Peyer's patch (tissue), 4 donors: ENCODE measurements around the gene TPM2. TPM values are rescaled to one million over a fixed set of nuclear protein-coding genes. Genes with fewer than 3 reads are reported as not detected.

Experiments used
- DNase-seq, 3 donors: peaks; one replicate each; pipeline ENCODE4 v3.0.0-alpha.2; 2017 to 2019
- H3K27ac ChIP-seq, 4 donors: fragments of 200-600 bp; sonication (generic); one replicate each; pipeline ENCODE4 v1.5.1; 2016 to 2019
- H3K27me3 ChIP-seq, 2 donors: fragments of 200-600 bp; sonication (generic); one replicate each; pipeline ENCODE4 v1.5.1; 2019
- H3K36me3 ChIP-seq, 3 donors: fragments of 200-600 bp; sonication (generic); one replicate each; pipeline ENCODE4 v1.5.1; 2016 to 2019
- H3K4me1 ChIP-seq, 4 donors: fragments of 200-600 bp; sonication (generic); one replicate each; pipeline ENCODE4 v1.5.1; 2016 to 2019
- H3K4me3 ChIP-seq, 4 donors: fragments of 200-600 bp; sonication (generic); 1 replicate in 3 of 4; 2 replicates in 1 of 4; pipeline ENCODE4 v1.5.1; 2016 to 2019; ENCODE audit warnings: mild to moderate bottlenecking in 1 of 4
- H3K9me3 ChIP-seq, 4 donors: fragments of 200-600 bp; sonication (generic); one replicate each; pipeline ENCODE4 v1.5.1; 2016 to 2019; ENCODE audit warnings: mild to moderate bottlenecking in 1 of 4
- POLR2A ChIP-seq, 2 donors: fragments of 450-650 bp; IDR thresholded peaks; one replicate each; pipeline ENCODE4 v1.5.1; 2017; ENCODE audit warnings: antibody characterized with exemption in 2 of 2, mild to moderate bottlenecking in 2 of 2, moderate library complexity in 2 of 2
- total RNA-seq, 4 donors: library from RNA; depleted of rRNA; stranded (reverse); fragments of >200 nt; gene quantifications; one replicate each; pipeline ENCODE4 v1.1.0, GENCODE V29; 2016
- TF ChIP-seq, protein P1 (sequence below), 6 experiments: fragments of 450-650 bp in 4 of 6; fragments of 200-600 bp in 2 of 6; sonication (generic) in 1 of 6; IDR thresholded peaks; one replicate each; pipeline ENCODE4 v1.5.1; 2017 to 2019; ENCODE audit warnings: antibody characterized with exemption in 6 of 6, mild to moderate bottlenecking in 3 of 6, moderate library complexity in 1 of 6

Gene TPM2
- total RNA-seq, 4 donors from 2014 or later: 41.2 to 436 (median 122) TPM

DNA sequence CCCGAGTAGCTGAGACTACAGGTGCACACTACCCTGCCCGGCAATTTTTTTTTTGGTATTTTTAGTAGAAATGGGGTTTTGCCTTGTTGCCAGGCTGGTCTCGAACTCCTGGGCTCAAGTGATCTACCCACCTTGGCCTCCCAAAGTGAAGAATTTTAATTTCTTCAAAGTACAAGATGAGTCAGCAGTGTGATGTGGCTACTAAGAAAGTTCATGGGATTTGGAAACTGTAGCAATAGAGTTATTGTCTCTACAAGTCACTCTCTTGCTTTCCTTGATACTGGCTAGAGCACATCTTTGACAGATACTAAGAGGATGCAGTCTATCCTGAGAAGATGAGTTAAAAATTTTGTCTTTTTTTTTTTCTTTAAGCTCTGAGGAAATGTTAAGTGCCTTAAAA lies 44.4 kb upstream of the TPM2 start:
- Histone ChIP-seq H3K36me3 (peaks cover 0 to 47% (median 0%) of the 10 kb centered on the region in 3 donors), H3K9me3 (no peaks in the 10 kb centered on the region), H3K27ac (peak overlapping the region in 1 of 4 donors; percentile 100), H3K27me3 (no peaks in the 10 kb centered on the region), H3K4me3 (no peak overlapping the region), H3K4me1 (peaks cover 4 to 36% (median 12%) of the 10 kb centered on the region in 4 donors)
- TF ChIP-seq POLR2A (IDR thresholded peaks at IDR 0.05): no peak
- TF ChIP-seq, protein P1, sequence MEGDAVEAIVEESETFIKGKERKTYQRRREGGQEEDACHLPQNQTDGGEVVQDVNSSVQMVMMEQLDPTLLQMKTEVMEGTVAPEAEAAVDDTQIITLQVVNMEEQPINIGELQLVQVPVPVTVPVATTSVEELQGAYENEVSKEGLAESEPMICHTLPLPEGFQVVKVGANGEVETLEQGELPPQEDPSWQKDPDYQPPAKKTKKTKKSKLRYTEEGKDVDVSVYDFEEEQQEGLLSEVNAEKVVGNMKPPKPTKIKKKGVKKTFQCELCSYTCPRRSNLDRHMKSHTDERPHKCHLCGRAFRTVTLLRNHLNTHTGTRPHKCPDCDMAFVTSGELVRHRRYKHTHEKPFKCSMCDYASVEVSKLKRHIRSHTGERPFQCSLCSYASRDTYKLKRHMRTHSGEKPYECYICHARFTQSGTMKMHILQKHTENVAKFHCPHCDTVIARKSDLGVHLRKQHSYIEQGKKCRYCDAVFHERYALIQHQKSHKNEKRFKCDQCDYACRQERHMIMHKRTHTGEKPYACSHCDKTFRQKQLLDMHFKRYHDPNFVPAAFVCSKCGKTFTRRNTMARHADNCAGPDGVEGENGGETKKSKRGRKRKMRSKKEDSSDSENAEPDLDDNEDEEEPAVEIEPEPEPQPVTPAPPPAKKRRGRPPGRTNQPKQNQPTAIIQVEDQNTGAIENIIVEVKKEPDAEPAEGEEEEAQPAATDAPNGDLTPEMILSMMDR (IDR thresholded peaks at IDR 0.05): no peak
- no peak for DNase-seq

DNA sequence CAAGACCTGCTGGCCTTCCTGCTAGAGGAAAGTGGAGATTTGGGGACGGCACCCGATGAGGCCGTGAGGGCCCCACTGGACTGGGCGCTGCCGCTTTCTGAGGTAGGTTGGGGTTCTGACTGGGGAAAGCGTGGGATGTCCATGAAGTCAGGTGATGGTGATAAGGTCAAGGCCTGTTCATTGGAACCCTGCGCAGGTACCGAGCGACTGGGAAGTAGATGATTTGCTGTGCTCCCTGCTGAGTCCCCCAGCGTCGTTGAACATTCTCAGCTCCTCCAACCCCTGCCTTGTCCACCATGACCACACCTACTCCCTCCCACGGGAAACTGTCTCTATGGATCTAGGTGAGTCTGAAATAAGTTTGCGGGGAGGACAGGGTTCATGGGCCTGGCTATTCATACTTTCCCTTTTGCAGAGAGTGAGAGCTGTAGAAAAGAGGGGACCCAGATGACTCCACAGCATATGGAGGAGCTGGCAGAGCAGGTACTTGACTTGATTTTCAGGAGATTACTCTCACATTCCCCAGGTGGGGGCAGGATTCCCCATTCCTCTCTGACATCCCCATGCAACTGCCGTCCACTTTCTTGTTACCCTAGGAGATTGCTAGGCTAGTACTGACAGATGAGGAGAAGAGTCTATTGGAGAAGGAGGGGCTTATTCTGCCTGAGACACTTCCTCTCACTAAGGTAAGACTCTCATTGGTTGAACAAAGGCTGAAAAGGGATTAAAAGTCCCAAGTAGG lies 43.2 kb upstream of the TPM2 start:
- no peaks in the 10 kb centered on the region for H3K27me3 ChIP-seq
- no peaks in the 10 kb centered on the region for H3K9me3 ChIP-seq
- TF ChIP-seq POLR2A (IDR thresholded peaks at IDR 0.05): no peak
- TF ChIP-seq, protein P1 (IDR thresholded peaks at IDR 0.05): peak in 1 of 6 experiments; percentile 8
- H3K27ac ChIP-seq: peak overlapping the region; percentile 94 to 100 (median 96)
- H3K4me3 ChIP-seq: peak overlapping the region; percentile 64 to 92 (median 72)
- peak in 2 of 3 donors; percentile 47 to 58 for DNase-seq
- H3K4me1 ChIP-seq: peaks cover 6 to 47% (median 19%) of the 10 kb centered on the region in 4 donors
- peaks cover 0 to 36% (median 0%) of the 10 kb centered on the region in 3 donors for H3K36me3 ChIP-seq

DNA sequence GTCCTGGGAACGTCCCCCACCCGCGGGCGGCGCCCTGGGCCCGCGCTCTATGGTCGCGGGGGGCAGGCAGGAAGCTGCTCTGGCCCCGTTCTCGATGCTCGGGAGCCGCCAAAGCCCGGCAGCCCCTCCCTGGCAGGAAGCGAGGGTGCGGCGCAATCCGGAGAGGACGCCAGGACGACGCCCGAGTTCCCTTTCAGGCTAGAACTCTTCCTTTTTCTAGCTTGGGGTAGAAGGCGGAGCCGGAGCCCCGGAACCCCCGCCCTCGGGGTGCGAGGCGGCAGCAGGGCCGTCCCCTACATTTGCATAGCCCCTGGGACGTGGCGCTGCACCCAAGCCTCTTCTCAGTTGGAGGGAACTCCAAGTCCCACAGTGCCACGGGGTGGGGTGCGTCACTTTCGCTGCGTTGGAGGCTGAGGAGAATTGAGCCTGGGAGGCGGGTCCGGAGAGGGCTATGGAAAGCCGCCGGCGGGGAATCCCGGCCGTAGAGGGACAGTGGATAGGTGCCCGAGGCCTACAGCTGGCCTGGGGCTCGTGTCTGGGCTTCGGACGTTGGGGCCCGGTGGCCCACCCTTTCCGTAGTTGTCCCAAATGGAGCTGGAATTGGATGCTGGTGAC lies 42.6 kb upstream of the TPM2 start, which contains the start of the genes CREB3 and TLN1:
CREB3 (plus strand) TSS at position 482 of the 615 bp plus-strand sequence; CDS start at position 589, 107 bp downstream.
TLN1 (minus strand) TSS at position 11 of the 615 bp plus-strand sequence. CDS start 6,501 bp downstream, outside the sequence.
- no peaks in the 10 kb centered on the region for H3K27me3 ChIP-seq
- TF ChIP-seq, protein P1 (IDR thresholded peaks at IDR 0.05): peak in 1 of 6 experiments; percentile 15
- peak; percentile 80 to 89 for TF ChIP-seq POLR2A (IDR thresholded peaks at IDR 0.05)
- DNase-seq: peak; percentile 96 to 99 (median 98)
- H3K4me3 ChIP-seq: peak within 1 kb of the TSS; percentile 64 to 92 (median 72)
- H3K4me1 ChIP-seq: peaks cover 7 to 54% (median 24%) of the 10 kb centered on the region in 4 donors
- H3K36me3 ChIP-seq: peaks cover 0 to 29% (median 0%) of the 10 kb centered on the region in 3 donors
- peak within 1 kb of the TSS; percentile 94 to 100 (median 96) for H3K27ac ChIP-seq
- no peaks in the 10 kb centered on the region for H3K9me3 ChIP-seq

DNA sequence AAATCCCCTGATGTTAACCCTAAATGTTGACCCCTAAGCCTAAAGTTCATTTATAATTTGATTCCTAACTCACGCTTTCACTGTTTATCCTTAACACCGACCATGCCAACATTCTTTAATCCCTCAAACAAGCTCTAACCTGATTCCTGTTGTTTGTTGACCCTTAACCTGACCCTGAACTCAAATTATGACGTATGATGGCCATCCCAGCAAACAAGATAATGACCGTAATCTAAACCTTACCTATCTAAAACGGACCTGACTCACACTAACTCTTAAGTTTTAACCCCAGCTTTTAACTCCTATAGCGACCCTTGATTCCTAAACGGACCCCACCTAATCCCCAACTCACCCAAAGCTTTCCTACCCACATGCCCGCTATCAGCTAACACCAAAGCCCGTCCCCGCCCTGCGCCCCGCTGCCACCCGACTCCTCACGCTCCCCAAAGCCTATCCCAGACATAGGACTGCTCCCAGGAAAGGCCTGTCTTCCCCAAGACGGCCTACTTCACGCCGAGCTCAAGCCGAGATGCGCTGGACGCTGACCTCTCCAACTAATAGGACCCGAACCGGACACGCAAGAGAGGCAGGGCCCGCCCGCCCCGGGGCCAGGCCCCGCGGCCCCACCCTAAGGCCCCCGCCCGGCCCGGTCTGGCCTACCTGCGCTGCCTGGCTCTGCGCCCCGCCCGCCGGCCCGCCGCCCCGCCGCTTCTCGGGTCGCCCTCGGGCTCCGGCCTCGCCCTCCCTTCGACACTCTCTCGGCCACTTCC lies 41.9 kb upstream of the TPM2 start:
- TF ChIP-seq, protein P1 (IDR thresholded peaks at IDR 0.05): no peak
- TF ChIP-seq POLR2A (IDR thresholded peaks at IDR 0.05): no peak
- Histone ChIP-seq H3K27me3 (no peaks in the 10 kb centered on the region), H3K27ac (peak overlapping the region; percentile 94 to 100 (median 96)), H3K4me1 (peaks cover 9 to 61% (median 28%) of the 10 kb centered on the region in 4 donors), H3K9me3 (no peaks in the 10 kb centered on the region), H3K4me3 (peak overlapping the region; percentile 64 to 92 (median 72)), H3K36me3 (peaks cover 0 to 22% (median 0%) of the 10 kb centered on the region in 3 donors)
- peak in 1 of 3 donors; percentile 45 for DNase-seq

- peaks cover 9 to 69% (median 28%) of the 10 kb centered on the region in 4 donors for H3K4me1 ChIP-seq
- no peaks in the 10 kb centered on the region for H3K9me3 ChIP-seq
- peaks cover 0 to 15% (median 0%) of the 10 kb centered on the region in 3 donors for H3K36me3 ChIP-seq
- peak overlapping the region; percentile 64 to 92 (median 72) for H3K4me3 ChIP-seq
- no peak for DNase-seq
- no peaks in the 10 kb centered on the region for H3K27me3 ChIP-seq
- TF ChIP-seq POLR2A (IDR thresholded peaks at IDR 0.05): no peak
- TF ChIP-seq, protein P1 (IDR thresholded peaks at IDR 0.05): no peak
- H3K27ac ChIP-seq: peak overlapping the region; percentile 94 to 100 (median 96)
These were observed 40.7 kb upstream of the TPM2 start for GRCh38 chr9:35730486-35730854.
